Hematopoietic multipotent progenitor cell treated with erythropoietin and hydrocortisone succinate and interleukin-3 and kit ligand, for 15 days (in vitro differentiated cells): ENCODE measurements around the gene DHRSX.
"Not testable (repeated sequence)": the region's sequence is repeated elsewhere in the genome, so short reads cannot be mapped to it uniquely, and the experiment has no call there.

Experiments used
- DNase-seq: peaks from one replicate; pipeline ENCODE4 v3.0.0-alpha.2; 2015; ENCODE audit warnings: low spot score

The DHRSX gene

DNA sequence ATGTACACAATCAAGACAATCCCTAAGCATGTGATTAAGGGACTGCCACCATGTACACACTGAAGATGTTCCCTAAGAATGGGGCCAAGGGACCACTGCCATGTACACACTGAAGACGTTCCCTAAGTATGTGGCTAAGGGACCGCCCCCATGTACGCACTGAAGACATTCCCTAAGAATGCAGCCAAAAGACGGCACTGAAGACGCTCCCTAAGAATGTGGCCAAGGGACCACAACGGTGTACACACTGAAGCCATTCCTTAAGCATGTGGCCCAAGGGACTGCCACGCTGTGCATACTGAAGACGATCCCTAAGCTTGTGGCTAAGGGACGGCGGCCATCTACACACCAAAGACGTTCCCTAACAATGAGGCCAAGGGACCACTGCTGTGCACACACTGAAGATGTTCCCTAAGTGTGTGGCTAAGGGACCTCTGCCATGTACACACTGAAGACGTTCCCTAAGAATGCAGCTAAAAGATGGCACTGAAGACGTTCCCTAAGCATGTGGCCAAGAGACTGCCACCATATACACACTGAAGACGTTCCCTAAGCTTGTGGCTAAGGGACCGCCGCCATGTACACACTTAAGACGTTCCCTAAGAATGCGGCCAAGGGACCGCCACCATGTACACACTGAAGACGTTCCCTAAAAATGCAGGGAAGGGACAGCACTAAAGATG, 26.4 kb downstream of the DHRSX start:
- DNase-seq, result no peak

DNA sequence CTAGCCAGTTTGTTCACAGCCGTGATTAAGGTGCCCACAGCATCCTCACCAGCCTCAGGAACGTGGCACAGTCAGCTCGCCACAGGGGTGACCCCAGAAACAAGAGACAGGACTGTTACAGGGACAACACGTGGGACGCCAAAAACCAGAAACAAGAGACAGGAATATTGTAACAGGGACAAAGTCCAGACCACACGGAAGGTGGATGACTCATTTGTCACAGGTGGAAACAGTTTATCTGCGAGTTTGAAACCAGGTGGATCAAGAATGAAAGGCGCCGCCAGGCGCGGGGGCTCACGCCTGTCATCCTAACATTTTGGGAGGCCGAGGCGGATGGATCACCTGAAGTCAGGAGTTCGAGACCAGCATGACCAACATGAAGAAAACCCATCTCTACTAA, 27.7 kb downstream of the DHRSX start:
- not testable (repeated sequence) for DNase-seq

DNA sequence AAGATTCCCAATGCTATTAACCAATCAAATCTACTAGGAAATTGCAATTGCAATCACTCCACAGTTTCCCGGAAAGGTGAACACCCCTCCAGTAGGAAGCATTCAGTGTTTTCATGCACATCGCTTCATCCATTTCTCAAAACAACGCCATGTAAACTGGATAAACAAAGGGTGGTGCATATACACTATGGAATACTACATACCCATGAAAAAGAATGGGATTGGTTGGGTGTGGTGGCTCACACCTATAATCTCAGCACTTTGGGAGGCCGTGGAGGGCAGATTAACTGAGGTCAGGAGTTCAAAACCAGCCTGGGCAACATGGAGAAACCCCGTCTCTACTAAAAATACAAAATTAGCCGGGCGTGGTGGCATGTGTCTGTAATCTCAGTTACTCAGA, 29.1 kb downstream of the DHRSX start:
- DNase-seq, result no peak

DNA sequence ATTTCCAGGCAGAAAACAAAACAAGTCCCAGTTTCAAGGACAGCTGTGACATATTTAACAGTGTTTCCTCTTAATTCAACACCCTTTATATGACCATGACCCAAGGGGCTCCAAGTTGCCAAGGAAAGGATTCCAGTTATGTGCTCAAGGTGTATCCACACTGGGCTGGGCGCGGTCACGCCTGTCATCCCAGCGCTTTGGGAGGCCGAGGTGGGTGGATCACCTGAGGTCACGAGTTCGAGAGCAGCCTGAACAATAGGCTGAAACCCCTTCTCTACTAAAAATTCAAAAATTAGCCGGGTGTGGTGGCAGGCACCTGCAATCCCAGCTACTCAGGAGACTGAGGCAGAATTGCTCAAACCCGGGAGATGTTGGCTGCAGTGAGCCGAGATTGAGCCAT, 29.6 kb downstream of the DHRSX start:
- DNase-seq, result not testable (repeated sequence)

- DNase-seq, result not testable (repeated sequence)
These were observed 30.9 kb downstream of the DHRSX start for GRCh38 chrX:2469852-2470251.

DNA sequence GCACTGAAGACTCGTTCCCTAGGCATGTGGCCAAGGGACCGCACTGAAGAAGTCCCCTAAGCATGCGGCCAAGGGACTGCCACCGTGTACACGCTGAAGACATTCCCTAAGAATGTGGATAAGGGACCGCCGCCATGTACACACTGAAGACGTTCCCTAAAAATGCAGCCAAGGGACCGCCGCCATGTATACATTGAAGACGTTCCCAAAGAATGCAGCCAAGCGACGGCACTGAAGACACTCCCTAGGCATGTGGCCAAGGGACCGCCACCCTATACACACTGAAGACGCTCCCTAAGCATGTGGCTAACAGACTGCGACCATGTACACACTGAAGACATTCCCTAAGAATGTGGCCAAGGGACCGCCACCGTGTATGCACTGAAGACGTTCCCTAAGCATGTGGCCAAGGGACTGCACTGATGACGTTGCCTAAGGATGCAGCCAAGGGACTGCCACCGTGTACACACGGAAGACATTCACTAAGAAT, 31.5 kb downstream of the DHRSX start:
- no peak for DNase-seq

GRCh38 chrX:2468261-2469195, 32.2 kb downstream of the DHRSX start:
- no peak for DNase-seq

DNA sequence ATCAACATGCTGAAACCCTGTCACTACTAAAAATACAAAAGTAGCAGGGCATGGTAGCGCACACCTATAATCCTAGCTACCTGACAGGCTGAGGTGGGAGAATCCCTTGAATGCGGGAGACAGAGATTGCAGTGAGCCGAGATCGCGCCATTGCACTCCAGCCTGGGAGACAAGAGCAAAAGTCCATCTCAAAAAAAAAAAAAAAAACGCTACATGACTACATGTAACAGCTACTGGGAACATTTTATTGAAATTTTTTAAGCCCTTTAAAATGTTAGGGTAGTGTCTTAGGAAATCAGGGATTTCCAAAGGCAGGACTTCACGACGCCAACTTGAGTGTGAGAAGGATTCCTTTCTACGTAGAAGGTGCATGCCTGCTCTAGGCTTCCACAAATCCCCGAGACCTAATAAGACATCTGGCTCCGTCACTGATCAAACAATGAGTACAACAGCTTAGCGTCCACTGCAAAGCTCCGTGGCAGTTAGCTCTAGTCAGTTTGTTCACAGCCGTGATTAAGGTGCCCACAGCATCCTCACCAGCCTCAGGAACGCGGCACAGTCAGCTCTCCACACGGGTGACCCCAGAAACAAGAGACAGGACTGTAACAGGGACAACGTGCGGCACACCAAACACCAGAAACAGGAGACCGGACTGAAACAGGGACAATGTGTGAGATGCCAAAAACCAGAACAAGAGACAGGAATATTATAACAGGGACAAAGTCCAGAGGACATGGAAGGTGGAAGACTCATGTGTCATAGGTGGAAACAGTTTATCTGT, 33.7 kb downstream of the DHRSX start:
- DNase-seq, result no peak

DNA sequence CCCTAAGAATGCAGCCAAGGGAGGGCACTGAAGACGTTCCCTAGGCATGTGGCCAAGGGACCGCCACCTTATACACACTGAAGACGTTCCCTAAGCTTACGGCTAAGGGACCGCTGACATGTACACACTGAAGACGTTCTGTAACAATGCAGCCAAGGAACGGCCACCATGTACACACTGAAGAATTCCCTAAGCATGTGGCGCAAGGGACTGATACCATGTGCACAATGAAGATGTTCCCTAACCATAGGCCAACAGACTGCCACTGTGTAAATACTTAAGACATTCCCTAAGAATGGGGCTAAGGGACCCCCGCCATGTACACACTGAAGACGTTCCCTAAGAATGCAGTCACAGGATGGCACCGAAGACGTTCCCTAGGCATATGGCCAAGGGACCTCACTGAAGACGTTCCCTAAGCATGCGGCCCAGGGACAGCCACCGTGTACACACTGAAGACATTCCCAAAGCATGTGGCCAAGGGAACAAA, 36.1 kb downstream of the DHRSX start:
- no peak for DNase-seq

GRCh38 chrX:2463973-2464676, 36.7 kb downstream of the DHRSX start:
- DNase-seq, result no peak

DNA sequence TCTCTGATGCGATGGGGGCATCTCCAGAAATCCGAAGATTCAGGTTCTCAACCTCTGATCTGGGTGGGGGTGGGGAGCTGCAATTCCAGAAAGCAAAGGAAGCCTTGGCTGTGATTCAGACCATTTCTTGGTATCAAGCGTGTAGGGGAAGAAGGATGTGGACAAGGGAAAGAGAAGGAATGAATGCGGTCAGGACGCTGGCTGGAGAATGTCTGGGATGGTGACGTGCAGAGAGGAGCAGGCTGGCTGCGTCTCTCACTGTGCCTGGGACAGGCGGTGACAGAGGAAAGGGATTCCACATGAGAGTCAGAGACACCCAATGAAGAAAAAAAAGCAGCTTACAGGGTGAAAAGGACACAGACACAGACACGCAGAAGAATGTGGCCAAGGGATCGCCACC, 37.3 kb downstream of the DHRSX start:
- DNase-seq, result not testable (repeated sequence)

DNA sequence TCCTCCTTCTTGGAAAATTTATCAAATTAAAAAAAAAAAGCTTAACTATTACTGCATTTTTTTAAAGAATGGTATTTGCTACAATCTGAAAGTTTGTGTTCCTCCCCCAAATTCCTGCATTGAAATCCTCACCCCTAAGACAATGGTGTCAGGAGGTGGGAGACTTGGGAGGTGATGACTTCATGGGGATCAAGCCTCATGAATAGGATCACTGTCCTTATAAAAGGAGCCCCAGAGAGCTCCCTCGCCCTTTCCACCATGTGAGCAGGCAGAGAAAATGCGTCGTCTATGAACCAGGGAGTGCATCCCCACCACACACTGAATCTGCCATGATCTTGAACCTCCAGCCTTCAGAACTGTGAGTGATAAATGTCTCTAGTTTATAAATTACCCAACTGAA, 38.0 kb downstream of the DHRSX start:
- DNase-seq, result no peak

- no peak for DNase-seq
These were observed 38.7 kb downstream of the DHRSX start for GRCh38 chrX:2462074-2462473.

GRCh38 chrX:2461711-2462016, 39.1 kb downstream of the DHRSX start:
- no peak for DNase-seq

DNA sequence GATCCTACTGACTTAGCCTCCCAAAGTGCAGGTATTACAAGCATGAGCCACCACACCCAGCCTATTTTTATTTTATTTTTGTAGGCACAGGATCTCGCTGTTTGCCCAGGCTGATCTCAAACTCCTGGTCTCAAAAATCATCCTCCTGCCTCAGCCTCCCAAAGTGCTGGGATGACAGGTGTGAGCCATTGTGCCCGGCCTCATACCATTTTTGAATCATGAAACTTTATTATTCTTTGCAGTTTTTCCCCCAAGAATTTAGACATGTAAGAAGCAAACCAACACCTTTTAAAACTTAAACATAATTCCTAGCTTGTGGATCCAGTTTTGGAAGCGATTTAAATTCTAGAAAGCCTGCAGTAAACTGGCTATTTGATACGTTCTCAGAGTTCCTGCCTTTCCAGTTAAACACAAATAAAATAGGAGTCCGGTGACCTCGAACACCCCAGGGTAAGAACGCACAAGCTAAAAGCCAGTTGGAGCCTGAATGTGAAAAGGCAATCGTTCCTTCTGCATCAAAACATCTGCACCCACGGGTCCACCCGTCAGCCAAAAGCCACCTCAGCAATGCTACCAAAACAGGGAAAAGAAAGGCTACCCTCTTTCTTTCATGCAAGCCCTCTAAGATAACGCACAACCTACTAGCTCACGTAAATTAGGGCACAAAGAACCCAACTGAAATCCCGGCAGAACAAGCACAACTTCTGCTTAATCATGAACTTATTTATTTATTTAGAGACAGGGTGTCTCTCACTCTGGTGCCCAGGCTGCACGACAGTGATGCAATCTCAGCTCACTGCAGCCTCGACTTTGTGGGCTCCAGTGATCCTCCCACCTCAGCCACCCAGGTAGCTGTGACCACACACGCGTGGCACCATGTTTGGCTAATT, 39.7 kb downstream of the DHRSX start:
- DNase-seq, result not testable (repeated sequence)

DNA sequence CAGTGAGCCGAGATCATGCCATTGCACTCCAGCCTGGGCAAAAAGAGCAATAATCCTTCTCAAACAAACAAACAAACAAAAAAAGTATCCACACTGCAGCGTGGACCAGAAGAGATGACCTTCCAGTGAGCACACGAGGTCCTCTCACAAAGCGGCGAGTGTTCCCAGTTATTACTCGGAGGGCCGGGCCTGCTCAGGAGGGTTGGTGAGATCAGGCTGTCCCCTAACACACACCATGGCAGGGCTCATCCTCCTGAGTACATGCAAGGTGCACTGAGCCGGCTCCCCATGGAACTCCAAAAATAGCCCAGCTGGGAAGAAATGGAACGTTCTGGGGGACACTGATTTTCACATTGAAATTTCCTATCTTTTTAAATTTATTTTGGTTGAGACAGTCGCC, 40.7 kb downstream of the DHRSX start:
- DNase-seq, result not testable (repeated sequence)

- no peak for DNase-seq
These were observed 42.5 kb downstream of the DHRSX start for GRCh38 chrX:2458309-2458708.

GRCh38 chrX:2457289-2458133, 43.3 kb downstream of the DHRSX start:
- DNase-seq, result no peak

GRCh38 chrX:2456091-2456490, 44.7 kb downstream of the DHRSX start:
- not testable (repeated sequence) for DNase-seq

- not testable (repeated sequence) for DNase-seq
These were observed 46.2 kb downstream of the DHRSX start for GRCh38 chrX:2454620-2455019.
